AG10803 (cell line): ENCODE data around the gene B4GALT1.

ENCODE experiments used
- DNase-seq: peaks from one replicate; pipeline ENCODE4 v3.0.0; 2010; ENCODE audit warnings: low read depth
- H3K4me3 ChIP-seq: 2 replicates; pipeline ENCODE4 v1.5.1; 2011; ENCODE audit warnings: mild to moderate bottlenecking, low read length, control low read depth
- TF ChIP-seq, protein P1 (sequence below): conservative IDR thresholded peaks from 2 replicates; pipeline ENCODE4 v1.5.1; 2011; ENCODE audit warnings: mild to moderate bottlenecking, low read length, control low read depth, inconsistent platforms

Gene B4GALT1

GRCh38 chr9:33068991-33069390 is 98.1 kb downstream of the B4GALT1 start:
- TF ChIP-seq, protein P1, sequence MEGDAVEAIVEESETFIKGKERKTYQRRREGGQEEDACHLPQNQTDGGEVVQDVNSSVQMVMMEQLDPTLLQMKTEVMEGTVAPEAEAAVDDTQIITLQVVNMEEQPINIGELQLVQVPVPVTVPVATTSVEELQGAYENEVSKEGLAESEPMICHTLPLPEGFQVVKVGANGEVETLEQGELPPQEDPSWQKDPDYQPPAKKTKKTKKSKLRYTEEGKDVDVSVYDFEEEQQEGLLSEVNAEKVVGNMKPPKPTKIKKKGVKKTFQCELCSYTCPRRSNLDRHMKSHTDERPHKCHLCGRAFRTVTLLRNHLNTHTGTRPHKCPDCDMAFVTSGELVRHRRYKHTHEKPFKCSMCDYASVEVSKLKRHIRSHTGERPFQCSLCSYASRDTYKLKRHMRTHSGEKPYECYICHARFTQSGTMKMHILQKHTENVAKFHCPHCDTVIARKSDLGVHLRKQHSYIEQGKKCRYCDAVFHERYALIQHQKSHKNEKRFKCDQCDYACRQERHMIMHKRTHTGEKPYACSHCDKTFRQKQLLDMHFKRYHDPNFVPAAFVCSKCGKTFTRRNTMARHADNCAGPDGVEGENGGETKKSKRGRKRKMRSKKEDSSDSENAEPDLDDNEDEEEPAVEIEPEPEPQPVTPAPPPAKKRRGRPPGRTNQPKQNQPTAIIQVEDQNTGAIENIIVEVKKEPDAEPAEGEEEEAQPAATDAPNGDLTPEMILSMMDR: no peak
- DNase-seq: no peak
- no peak overlapping the region for H3K4me3 ChIP-seq

DNA sequence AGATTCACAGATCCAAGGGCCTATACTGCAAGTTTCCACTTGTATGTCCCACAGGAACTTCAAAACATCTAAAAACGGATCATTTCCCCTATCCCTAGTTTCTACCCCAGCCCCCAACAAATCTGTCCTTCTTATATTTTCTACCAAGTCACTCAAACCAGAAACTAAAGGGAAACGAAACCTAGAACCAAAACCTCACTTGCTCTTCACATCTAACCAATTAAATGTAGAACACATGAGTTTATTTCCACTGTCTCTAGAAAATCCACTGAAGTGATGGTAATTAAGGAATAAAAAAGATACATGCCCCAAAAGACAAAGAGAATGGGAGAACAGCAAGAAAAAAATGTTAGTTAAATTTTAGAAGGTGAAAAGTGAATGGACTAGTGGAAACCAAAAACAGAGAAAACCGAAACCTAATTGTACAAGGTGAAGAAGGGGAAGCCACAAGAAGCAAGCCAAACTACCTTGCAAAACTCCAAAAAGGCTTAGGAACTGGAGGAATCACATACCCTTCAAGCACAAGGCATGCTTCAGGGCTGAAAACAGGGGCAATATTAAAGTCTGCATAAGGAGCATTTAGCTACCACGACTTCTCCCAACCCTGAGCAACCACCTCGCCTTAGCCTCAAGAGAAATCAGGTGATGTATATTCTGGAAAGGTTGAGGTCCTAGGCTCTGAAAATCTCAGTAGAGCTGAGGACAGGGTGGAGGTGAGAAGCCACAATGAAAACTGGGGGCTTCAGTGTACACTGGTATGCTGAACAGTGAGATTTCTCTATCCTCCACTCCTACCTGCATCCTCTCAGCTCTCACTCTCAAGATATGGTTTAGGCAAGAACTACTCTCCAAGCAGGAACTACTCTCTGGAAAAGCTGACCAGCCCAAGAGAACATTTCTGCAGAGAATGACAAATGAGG is 101.7 kb downstream of the B4GALT1 start:
- H3K4me3 ChIP-seq: no peak overlapping the region
- TF ChIP-seq, protein P1: no peak
- DNase-seq: no peak
